Ascending aorta (tissue), 2 donors: Measurements from ENCODE around the gene BUD31. TPM values are rescaled to one million over a fixed set of nuclear protein-coding genes. Genes with fewer than 3 reads are reported as not detected.
A peak's percentile ranks its signal among the peaks of the same experiment; 100 is the strongest.

ENCODE experiments used
- DNase-seq, 2 donors: peaks; one replicate each; pipeline ENCODE4 v3.0.0-alpha.2; 2019; ENCODE audit warnings: low spot score in 2 of 2
- H3K27ac ChIP-seq, 2 donors: fragments of 200-600 bp; sonication (generic); one replicate each; pipeline ENCODE4 v1.5.1; 2016 to 2017; ENCODE audit warnings: mild to moderate bottlenecking in 1 of 2
- H3K27me3 ChIP-seq: fragments of 200-600 bp; sonication (generic); one replicate; pipeline ENCODE4 v1.5.1; 2017
- H3K36me3 ChIP-seq, 2 donors: fragments of 200-600 bp; sonication (generic); one replicate each; pipeline ENCODE4 v1.5.1; 2016
- H3K4me1 ChIP-seq, 2 donors: fragments of 200-600 bp; sonication (generic); one replicate each; pipeline ENCODE4 v1.5.1; 2016 to 2017; ENCODE audit warnings: mild to moderate bottlenecking in 1 of 2
- H3K4me3 ChIP-seq, 2 donors: fragments of 200-600 bp; sonication (generic); one replicate each; pipeline ENCODE4 v1.5.1; 2016 to 2017; ENCODE audit warnings: mild to moderate bottlenecking in 1 of 2
- H3K9me3 ChIP-seq, 2 donors: fragments of 200-600 bp; sonication (generic); one replicate each; pipeline ENCODE4 v1.5.1; 2016
- intact Hi-C: fragments of 100-400 bp; cut with DNase I; formaldehyde crosslinking; loops from one replicate; pipeline ENCODE4 v1.15.1; 2023
- total RNA-seq: library from RNA; depleted of rRNA; stranded (reverse); fragments of >200 nt; gene quantifications from one replicate; pipeline ENCODE4 v1.1.0, GENCODE V29; 2016
- TF ChIP-seq, protein P1 (sequence below), 3 experiments: fragments of 200-600 bp in 2 of 3; fragments of 450-650 bp in 1 of 3; sonication (generic) in 2 of 3; IDR thresholded peaks; one replicate each; pipeline ENCODE4 v1.5.1; 2016 to 2019; ENCODE audit warnings: antibody characterized with exemption in 3 of 3, mild to moderate bottlenecking in 1 of 3, moderate library complexity in 1 of 3

Gene BUD31
- total RNA-seq, 1 donor from 2014 or later: 41.3 TPM

GRCh38 chr7:99366646-99367045 lies 42.1 kb upstream of the BUD31 start:
- H3K4me3 ChIP-seq: no peak overlapping the region
- peaks cover 51 to 59% of the 10 kb centered on the region in 2 donors for H3K36me3 ChIP-seq
- H3K27ac ChIP-seq: no peak overlapping the region
- no peaks in the 10 kb centered on the region for H3K27me3 ChIP-seq
- no peaks in the 10 kb centered on the region for H3K4me1 ChIP-seq
- no peak for DNase-seq
- intact Hi-C loops: no loop called here
- TF ChIP-seq, protein P1, sequence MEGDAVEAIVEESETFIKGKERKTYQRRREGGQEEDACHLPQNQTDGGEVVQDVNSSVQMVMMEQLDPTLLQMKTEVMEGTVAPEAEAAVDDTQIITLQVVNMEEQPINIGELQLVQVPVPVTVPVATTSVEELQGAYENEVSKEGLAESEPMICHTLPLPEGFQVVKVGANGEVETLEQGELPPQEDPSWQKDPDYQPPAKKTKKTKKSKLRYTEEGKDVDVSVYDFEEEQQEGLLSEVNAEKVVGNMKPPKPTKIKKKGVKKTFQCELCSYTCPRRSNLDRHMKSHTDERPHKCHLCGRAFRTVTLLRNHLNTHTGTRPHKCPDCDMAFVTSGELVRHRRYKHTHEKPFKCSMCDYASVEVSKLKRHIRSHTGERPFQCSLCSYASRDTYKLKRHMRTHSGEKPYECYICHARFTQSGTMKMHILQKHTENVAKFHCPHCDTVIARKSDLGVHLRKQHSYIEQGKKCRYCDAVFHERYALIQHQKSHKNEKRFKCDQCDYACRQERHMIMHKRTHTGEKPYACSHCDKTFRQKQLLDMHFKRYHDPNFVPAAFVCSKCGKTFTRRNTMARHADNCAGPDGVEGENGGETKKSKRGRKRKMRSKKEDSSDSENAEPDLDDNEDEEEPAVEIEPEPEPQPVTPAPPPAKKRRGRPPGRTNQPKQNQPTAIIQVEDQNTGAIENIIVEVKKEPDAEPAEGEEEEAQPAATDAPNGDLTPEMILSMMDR (IDR thresholded peaks at IDR 0.05): no peak
- no peaks in the 10 kb centered on the region for H3K9me3 ChIP-seq

- no peak overlapping the region for H3K27ac ChIP-seq
Observed at GRCh38 chr7:99368750-99369389, 39.9 kb upstream of the BUD31 start.

GRCh38 chr7:99369767-99370391 lies 38.9 kb upstream of the BUD31 start:
- DNase-seq: no peak
- Histone ChIP-seq H3K27ac (peak overlapping the region; percentile 36 to 67), H3K4me3 (no peak overlapping the region), H3K36me3 (peaks cover 26 to 27% of the 10 kb centered on the region in 2 donors), H3K27me3 (no peaks in the 10 kb centered on the region), H3K9me3 (no peaks in the 10 kb centered on the region), H3K4me1 (peaks cover 0 to 3% of the 10 kb centered on the region in 2 donors)
- intact Hi-C loops: no loop called here
- TF ChIP-seq, protein P1 (IDR thresholded peaks at IDR 0.05): no peak

More at GRCh38 chr7:99368750-99369389, 39.9 kb upstream of the BUD31 start:
- Histone ChIP-seq H3K9me3 (no peaks in the 10 kb centered on the region), H3K4me3 (no peak overlapping the region), H3K36me3 (peaks cover 36 to 37% of the 10 kb centered on the region in 2 donors), H3K4me1 (peaks cover 0 to 3% of the 10 kb centered on the region in 2 donors), H3K27me3 (no peaks in the 10 kb centered on the region)
- TF ChIP-seq, protein P1 (IDR thresholded peaks at IDR 0.05): no peak
- intact Hi-C loops: no loop called here
- DNase-seq: no peak

GRCh38 chr7:99371376-99371920 lies 37.3 kb upstream of the BUD31 start:
- TF ChIP-seq, protein P1 (IDR thresholded peaks at IDR 0.05): no peak
- H3K4me1 ChIP-seq: peaks cover 0 to 12% of the 10 kb centered on the region in 2 donors
- no peak overlapping the region for H3K4me3 ChIP-seq
- intact Hi-C loops: no loop called here
- DNase-seq: no peak
- peaks cover 11 to 12% of the 10 kb centered on the region in 2 donors for H3K36me3 ChIP-seq
- H3K9me3 ChIP-seq: no peaks in the 10 kb centered on the region
- no peaks in the 10 kb centered on the region for H3K27me3 ChIP-seq
- H3K27ac ChIP-seq: peak overlapping the region; percentile 19 to 23

DNA sequence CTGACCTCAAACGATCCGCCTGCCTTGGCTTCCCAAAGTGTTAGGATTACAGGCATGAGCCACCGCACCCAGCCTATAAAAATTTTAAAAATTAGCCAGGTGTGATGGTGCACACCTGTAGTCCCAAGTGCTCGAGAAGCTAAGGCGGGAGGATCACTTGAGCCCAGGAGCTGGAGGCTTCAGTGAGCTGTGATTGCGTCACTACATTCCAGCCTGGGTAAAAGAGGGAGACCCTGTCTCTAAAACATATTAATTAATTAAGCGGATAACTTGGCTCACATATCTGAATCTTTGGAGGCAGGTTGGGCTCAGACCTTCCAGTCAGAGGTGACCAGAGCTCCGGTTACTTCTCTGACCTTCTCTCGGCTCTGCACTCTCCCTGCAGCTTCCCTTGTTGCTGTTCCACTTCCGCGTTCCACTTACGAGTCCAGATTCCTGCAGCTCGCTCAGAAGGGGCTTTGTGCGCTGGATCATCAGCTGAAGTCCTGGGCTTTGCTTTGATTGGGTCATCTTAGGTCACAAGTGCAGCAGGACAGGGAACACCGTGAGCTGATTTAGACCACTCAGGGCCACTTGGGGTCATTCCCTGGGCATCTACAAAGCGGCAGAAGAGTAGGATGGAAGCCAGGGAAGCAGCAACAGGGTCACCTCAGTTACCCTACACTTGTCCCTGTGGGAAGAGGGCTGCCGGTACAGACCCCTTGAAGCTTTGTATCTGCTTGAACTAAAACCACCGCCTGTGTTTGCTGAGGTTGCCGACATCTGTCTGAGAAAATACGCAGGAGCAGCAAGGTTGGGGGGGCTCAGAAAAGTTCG lies 36.3 kb upstream of the BUD31 start:
- Histone ChIP-seq H3K9me3 (no peaks in the 10 kb centered on the region), H3K4me3 (no peak overlapping the region), H3K27me3 (no peaks in the 10 kb centered on the region), H3K4me1 (peaks cover 0 to 12% of the 10 kb centered on the region in 2 donors), H3K36me3 (peaks cover under 1 to 3% of the 10 kb centered on the region in 2 donors), H3K27ac (peak overlapping the region in 1 of 2 donors; percentile 19)
- intact Hi-C loops: no loop called here
- TF ChIP-seq, protein P1 (IDR thresholded peaks at IDR 0.05): no peak
- no peak for DNase-seq
